Ishikawa (cell line): ENCODE measurements around the gene KIT.
A peak's percentile ranks its signal among the peaks of the same experiment; 100 is the strongest.

Source experiments
- CEBPB ChIP-seq: IDR thresholded peaks from 2 replicates; pipeline ENCODE4 v1.6.1; 2012
- CREB1 ChIP-seq: IDR thresholded peaks from 2 replicates; pipeline ENCODE4 v1.6.1; 2012; ENCODE audit warnings: low read depth
- EGR1 ChIP-seq: IDR thresholded peaks from 2 replicates; pipeline ENCODE4 v1.6.1; 2012
- EP300 ChIP-seq: IDR thresholded peaks from 2 replicates; pipeline ENCODE4 v1.6.1; 2012; ENCODE audit warnings: borderline replicate concordance
- FOXM1 ChIP-seq: IDR thresholded peaks from 2 replicates; pipeline ENCODE4 v1.6.1; 2012; ENCODE audit warnings: low read depth, borderline replicate concordance
- MAX ChIP-seq: IDR thresholded peaks from 2 replicates; pipeline ENCODE4 v1.6.1; 2012
- NFIC ChIP-seq: IDR thresholded peaks from 2 replicates; pipeline ENCODE4 v1.6.1; 2012
- RAD21 ChIP-seq: IDR thresholded peaks from 2 replicates; pipeline ENCODE4 v1.6.1; 2012; ENCODE audit warnings: low read depth
- TAF1 ChIP-seq: IDR thresholded peaks from 2 replicates; pipeline ENCODE4 v1.6.1; 2012; ENCODE audit warnings: low read depth, mild to moderate bottlenecking
- TCF12 ChIP-seq: IDR thresholded peaks from 2 replicates; pipeline ENCODE4 v1.6.1; 2012; ENCODE audit warnings: low read depth
- TEAD4 ChIP-seq: IDR thresholded peaks from 2 replicates; pipeline ENCODE4 v1.6.1; 2012
- YY1 ChIP-seq: IDR thresholded peaks from 2 replicates; pipeline ENCODE4 v1.6.1; 2012; ENCODE audit warnings: low read depth
- ZBTB7A ChIP-seq: IDR thresholded peaks from 2 replicates; pipeline ENCODE4 v1.6.1; 2012; ENCODE audit warnings: low read depth
- TF ChIP-seq, protein P1 (sequence below): IDR thresholded peaks from 2 replicates; pipeline ENCODE4 v1.6.1; 2012
- TF ChIP-seq, protein P2 (sequence below): IDR thresholded peaks from 2 replicates; pipeline ENCODE4 v1.6.1; 2012; ENCODE audit warnings: low read depth, mild to moderate bottlenecking

Gene KIT

DNA sequence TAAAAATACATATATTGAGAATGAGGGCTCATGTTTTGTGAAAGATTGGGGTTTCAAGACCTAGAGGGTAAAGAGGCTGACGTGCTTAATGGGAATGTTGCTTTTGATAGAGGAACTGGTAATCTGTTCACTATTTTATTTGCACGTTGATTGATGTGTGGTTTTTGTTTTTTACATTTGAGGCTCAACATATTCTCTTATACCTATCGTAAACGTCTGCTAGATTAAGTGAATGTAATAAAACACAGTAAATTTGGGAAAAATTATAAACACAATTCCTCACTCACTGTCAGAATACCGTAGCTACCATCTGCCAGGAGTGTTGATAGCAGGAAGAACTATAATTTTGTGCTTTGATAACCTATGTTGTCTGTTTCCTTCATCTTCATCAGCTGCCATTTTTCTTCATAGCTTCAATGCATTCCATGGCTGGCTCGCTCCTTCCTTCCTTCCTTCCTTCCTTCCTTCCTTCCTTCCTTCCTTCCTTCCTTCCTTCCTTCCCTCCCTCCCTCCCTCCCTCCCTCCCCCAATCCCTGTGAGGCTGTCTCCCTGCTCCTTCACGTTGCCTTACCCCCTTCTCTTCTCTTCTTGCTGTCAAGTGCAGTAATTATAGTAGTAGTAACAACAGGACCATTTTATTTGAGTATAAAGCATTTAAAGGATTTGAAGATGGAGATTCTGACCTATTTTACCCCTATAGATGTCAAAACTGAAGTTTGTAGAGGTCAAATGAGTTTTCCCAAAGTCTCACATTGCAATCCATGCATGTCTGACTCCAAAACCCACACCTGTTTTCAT, 20.3 kb downstream of the KIT start:
- TF ChIP-seq EGR1 (no peak), NFIC (no peak)

- TF ChIP-seq FOXM1 (no peak), MAX (no peak), YY1 (no peak), CEBPB (no peak), EGR1 (no peak)
- TF ChIP-seq, protein P1, sequence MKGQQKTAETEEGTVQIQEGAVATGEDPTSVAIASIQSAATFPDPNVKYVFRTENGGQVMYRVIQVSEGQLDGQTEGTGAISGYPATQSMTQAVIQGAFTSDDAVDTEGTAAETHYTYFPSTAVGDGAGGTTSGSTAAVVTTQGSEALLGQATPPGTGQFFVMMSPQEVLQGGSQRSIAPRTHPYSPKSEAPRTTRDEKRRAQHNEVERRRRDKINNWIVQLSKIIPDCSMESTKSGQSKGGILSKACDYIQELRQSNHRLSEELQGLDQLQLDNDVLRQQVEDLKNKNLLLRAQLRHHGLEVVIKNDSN = no peak
- TF ChIP-seq, protein P2, sequence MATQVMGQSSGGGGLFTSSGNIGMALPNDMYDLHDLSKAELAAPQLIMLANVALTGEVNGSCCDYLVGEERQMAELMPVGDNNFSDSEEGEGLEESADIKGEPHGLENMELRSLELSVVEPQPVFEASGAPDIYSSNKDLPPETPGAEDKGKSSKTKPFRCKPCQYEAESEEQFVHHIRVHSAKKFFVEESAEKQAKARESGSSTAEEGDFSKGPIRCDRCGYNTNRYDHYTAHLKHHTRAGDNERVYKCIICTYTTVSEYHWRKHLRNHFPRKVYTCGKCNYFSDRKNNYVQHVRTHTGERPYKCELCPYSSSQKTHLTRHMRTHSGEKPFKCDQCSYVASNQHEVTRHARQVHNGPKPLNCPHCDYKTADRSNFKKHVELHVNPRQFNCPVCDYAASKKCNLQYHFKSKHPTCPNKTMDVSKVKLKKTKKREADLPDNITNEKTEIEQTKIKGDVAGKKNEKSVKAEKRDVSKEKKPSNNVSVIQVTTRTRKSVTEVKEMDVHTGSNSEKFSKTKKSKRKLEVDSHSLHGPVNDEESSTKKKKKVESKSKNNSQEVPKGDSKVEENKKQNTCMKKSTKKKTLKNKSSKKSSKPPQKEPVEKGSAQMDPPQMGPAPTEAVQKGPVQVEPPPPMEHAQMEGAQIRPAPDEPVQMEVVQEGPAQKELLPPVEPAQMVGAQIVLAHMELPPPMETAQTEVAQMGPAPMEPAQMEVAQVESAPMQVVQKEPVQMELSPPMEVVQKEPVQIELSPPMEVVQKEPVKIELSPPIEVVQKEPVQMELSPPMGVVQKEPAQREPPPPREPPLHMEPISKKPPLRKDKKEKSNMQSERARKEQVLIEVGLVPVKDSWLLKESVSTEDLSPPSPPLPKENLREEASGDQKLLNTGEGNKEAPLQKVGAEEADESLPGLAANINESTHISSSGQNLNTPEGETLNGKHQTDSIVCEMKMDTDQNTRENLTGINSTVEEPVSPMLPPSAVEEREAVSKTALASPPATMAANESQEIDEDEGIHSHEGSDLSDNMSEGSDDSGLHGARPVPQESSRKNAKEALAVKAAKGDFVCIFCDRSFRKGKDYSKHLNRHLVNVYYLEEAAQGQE = no peak
Measured at GRCh38 chr4:54678826-54679225, 21.1 kb downstream of the KIT start.

DNA sequence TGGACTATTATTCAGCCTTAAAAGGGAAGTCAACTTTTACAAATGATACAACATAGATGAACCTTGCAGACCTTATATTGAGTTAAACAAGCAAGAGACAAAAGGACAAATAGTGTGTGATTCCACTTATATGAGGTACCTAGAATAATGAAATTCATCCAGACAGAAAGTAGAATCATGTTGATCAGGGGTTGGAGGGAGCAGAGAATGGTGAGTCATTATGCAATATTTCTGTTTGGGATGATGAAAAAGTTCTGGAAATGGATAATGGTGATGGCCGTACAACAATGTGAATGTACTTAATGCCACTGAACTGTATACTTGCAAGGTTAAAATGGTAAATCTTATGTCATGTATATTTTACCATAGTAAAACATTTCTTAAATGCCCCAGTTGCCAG, 22.1 kb downstream of the KIT start:
- TF ChIP-seq NFIC = no peak
- no peak for TF ChIP-seq EGR1
- no peak for TF ChIP-seq TEAD4
- TF ChIP-seq CEBPB = no peak
- TF ChIP-seq MAX = no peak
- no peak for TF ChIP-seq ZBTB7A
- no peak for TF ChIP-seq RAD21
- TF ChIP-seq, protein P1 = no peak
- no peak for TF ChIP-seq EP300
- TF ChIP-seq TAF1 = no peak
- TF ChIP-seq FOXM1 = no peak
- no peak for TF ChIP-seq TCF12
- TF ChIP-seq, protein P2 = no peak
- TF ChIP-seq YY1 = no peak
- no peak for TF ChIP-seq CREB1

GRCh38 chr4:54683616-54684346, 26.0 kb downstream of the KIT start:
- TF ChIP-seq RAD21 (peak; percentile 27; the same call in 1 of the 2 replicates), TAF1 (no peak)

DNA sequence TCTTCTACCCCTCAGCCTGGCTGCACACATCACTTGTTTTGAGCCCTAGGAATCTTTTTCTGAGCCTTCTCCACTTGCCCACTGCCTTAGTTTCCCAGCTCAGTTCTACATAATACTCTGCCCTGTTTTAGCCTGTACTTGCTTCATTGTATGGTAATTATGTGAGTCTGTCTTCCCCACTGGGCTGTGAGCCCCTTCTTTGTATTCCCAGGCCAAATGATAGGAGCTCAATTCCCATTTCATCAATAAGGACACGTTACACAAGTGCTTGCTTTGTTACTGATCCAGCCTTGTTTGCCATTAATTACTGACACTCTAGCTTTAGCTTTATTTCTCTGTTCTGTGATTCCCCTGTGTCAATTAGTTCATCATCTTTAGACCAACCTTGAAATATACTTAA, 28.1 kb downstream of the KIT start:
- TF ChIP-seq NFIC (no peak), CREB1 (no peak)

- no peak for TF ChIP-seq MAX
- TF ChIP-seq RAD21 = no peak
- TF ChIP-seq ZBTB7A = no peak
- no peak for TF ChIP-seq TCF12
- no peak for TF ChIP-seq NFIC
- TF ChIP-seq EP300 = no peak
- TF ChIP-seq YY1 = no peak
Measured at GRCh38 chr4:54687887-54688841, 30.4 kb downstream of the KIT start.
